ENCODE measurements around the gene GPHN. TPM values are rescaled to one million over a fixed set of nuclear protein-coding genes. Genes with fewer than 3 reads are reported as not detected.

The GPHN gene
- polyA plus RNA-seq, 1 of the 3 experiments (the other 2 are of a cell fraction), result 6.9 TPM

- no peaks in the 10 kb centered on the region for H3F3A ChIP-seq (replicated peaks; ENCODE audit: insufficient read depth)
- CTCF ChIA-PET, result interaction anchor here (1.5 to 2.2 kb wide), 2 partner anchors 14 to 17 kb away, joined by 3 to 7 read pairs; no protein-coding TSS in a partner anchor
These were observed 43.7 kb upstream of the GPHN start for GRCh38 chr14:66464261-66464660.

GRCh38 chr14:66468778-66469367 is 39.1 kb upstream of the GPHN start:
- no peak overlapping the region for H3K4me3 ChIP-seq (ENCODE audit: low read depth in 2 of 2, low read length in 1 of 2)
- DNase-seq, result no peak
- H3K27ac ChIP-seq (ENCODE audit: low read depth in 2 of 2, low read length in 1 of 2), result no peak overlapping the region
- H3K4me1 ChIP-seq (ENCODE audit: control insufficient read depth in 1 of 2, insufficient read depth in 2 of 2, low read depth in 1 of 2, low read length in 1 of 2), result no peaks in the 10 kb centered on the region
- H2AFZ ChIP-seq (ENCODE audit: low read depth), result no peak overlapping the region
- no peaks in the 10 kb centered on the region for H3K27me3 ChIP-seq (ENCODE audit: insufficient read depth)
- ChIA-PET CTCF (interaction anchor here (0.8 to 0.9 kb wide), 2 partner anchors 8 to 10 kb away, joined by 3 read pairs; no protein-coding TSS in a partner anchor), POLR2A (no interaction called here)
- H3K4me2 ChIP-seq, result no peak overlapping the region
- no peaks in the 10 kb centered on the region for H3K79me2 ChIP-seq (ENCODE audit: insufficient read depth)
- peaks cover 25% of the 10 kb centered on the region; the same call in 1 of the 2 replicates for H3K9me3 ChIP-seq
- H3K36me3 ChIP-seq (replicated peaks in 1 of 2; ENCODE audit: control insufficient read depth in 1 of 2, insufficient read depth in 2 of 2, low read length in 1 of 2), result no peaks in the 10 kb centered on the region
- 51% methylated on average over 2 of the region's 2 CpGs for WGBS (ENCODE audit: low lambda C conversion rate)
- H3K9me2 ChIP-seq, result no peaks in the 10 kb centered on the region
- no peaks in the 10 kb centered on the region for H4K20me1 ChIP-seq (ENCODE audit: insufficient read depth)
- no peak overlapping the region for H3K9ac ChIP-seq
- H3F3A ChIP-seq (replicated peaks; ENCODE audit: insufficient read depth), result no peaks in the 10 kb centered on the region
- TF ChIP-seq TEAD4 (IDR thresholded peaks at IDR 0.05; ENCODE audit: borderline replicate concordance, insufficient read depth), result no peak
- no peak for TF ChIP-seq RAD21 (IDR thresholded peaks at IDR 0.05; ENCODE audit: low read length)
- TF ChIP-seq MAX (IDR thresholded peaks at IDR 0.05; ENCODE audit: low read depth), result no peak
- no peak for TF ChIP-seq FOXM1 (IDR thresholded peaks at IDR 0.05; ENCODE audit: low read depth)
- TF ChIP-seq MXI1 (IDR thresholded peaks at IDR 0.05; ENCODE audit: low read depth, low read length), result no peak
- TF ChIP-seq NFIC (IDR thresholded peaks at IDR 0.05; ENCODE audit: borderline replicate concordance), result no peak
- TF ChIP-seq REST (IDR thresholded peaks at IDR 0.05; ENCODE audit: low read depth, low read length), result no peak
- no peak for TF ChIP-seq FOXJ3 (CRISPR knock-in tag; IDR thresholded peaks at IDR 0.05)
- no peak for TF ChIP-seq EZH2phosphoT487 (IDR thresholded peaks at IDR 0.05; ENCODE audit: borderline replicate concordance, low read depth)
- TF ChIP-seq IRF3 (IDR thresholded peaks at IDR 0.05; ENCODE audit: low read depth, low read length), result no peak
- no peak for TF ChIP-seq SMC3 (IDR thresholded peaks at IDR 0.05; ENCODE audit: low read depth, low read length)
- TF ChIP-seq USF1 (IDR thresholded peaks at IDR 0.05; ENCODE audit: borderline replicate concordance, low read depth), result no peak
- no peak for TF ChIP-seq POLR2AphosphoS5 (IDR thresholded peaks at IDR 0.05; ENCODE audit: low read depth, low read length)
- no peak for TF ChIP-seq FOSL2 (IDR thresholded peaks at IDR 0.05; ENCODE audit: borderline replicate concordance, low read depth)
- no peak for TF ChIP-seq JUND (IDR thresholded peaks at IDR 0.05)

More at GRCh38 chr14:66464261-66464660, 43.7 kb upstream of the GPHN start:
- H3K27ac ChIP-seq (ENCODE audit: low read depth in 2 of 2, low read length in 1 of 2), result no peak overlapping the region
- H4K20me1 ChIP-seq (ENCODE audit: insufficient read depth), result no peaks in the 10 kb centered on the region
- no peak overlapping the region for H3K9ac ChIP-seq
- H3K9me3 ChIP-seq, result 0 out of 2 replicates have a peak, but pooled peaks cover 6% of the 10 kb centered on the region
- DNase-seq, result no peak
- no peaks in the 10 kb centered on the region for H3K4me1 ChIP-seq (ENCODE audit: control insufficient read depth in 1 of 2, insufficient read depth in 2 of 2, low read depth in 1 of 2, low read length in 1 of 2)
- 59% methylated on average over 3 of the region's 3 CpGs for WGBS (ENCODE audit: low lambda C conversion rate)
- H3K4me2 ChIP-seq, result no peak overlapping the region
- POLR2A ChIA-PET, result no interaction called here
- no peaks in the 10 kb centered on the region for H3K9me2 ChIP-seq
- H2AFZ ChIP-seq (ENCODE audit: low read depth), result no peak overlapping the region
- no peaks in the 10 kb centered on the region for H3K36me3 ChIP-seq (replicated peaks in 1 of 2; ENCODE audit: control insufficient read depth in 1 of 2, insufficient read depth in 2 of 2, low read length in 1 of 2)
- no peak overlapping the region for H3K4me3 ChIP-seq (ENCODE audit: low read depth in 2 of 2, low read length in 1 of 2)
- TF ChIP-seq GATA2 (CRISPR knock-in tag; IDR thresholded peaks at IDR 0.05) (no peak), ZBTB33 (IDR thresholded peaks at IDR 0.05; ENCODE audit: borderline replicate concordance, low read depth) (no peak)
- H3K27me3 ChIP-seq (ENCODE audit: insufficient read depth), result no peaks in the 10 kb centered on the region
- no peaks in the 10 kb centered on the region for H3K79me2 ChIP-seq (ENCODE audit: insufficient read depth)

All from SK-N-SH (cell line).